Neural cell (in vitro differentiated cells): ENCODE results near the gene TMED3.

Experiments
- CTCF ChIP-seq: fragments of 450-650 bp; IDR thresholded peaks from 2 replicates; pipeline ENCODE4 v1.5.1; 2014; ENCODE audit warnings: antibody characterized with exemption, mild to moderate bottlenecking, moderate library complexity; ENCODE audit not compliant: poor library complexity, severe bottlenecking
- EZH2 ChIP-seq: fragments of 200-600, 300-800 bp; shearing (Covaris generic), sonication (generic); IDR thresholded peaks from 2 replicates; pipeline ENCODE4 v1.6.1; 2014; ENCODE audit warnings: antibody characterized with exemption, low read length, borderline replicate concordance, mild to moderate bottlenecking; ENCODE audit not compliant: insufficient read depth, poor library complexity, severe bottlenecking
- POLR2AphosphoS5 ChIP-seq: IDR thresholded peaks from 2 replicates; pipeline ENCODE4 v1.6.1; 2012
- TAF1 ChIP-seq: IDR thresholded peaks from 2 replicates; pipeline ENCODE4 v1.6.1; 2012; ENCODE audit warnings: low read depth
- TF ChIP-seq, protein P1 (sequence below): IDR thresholded peaks from 2 replicates; pipeline ENCODE4 v1.6.1; 2012; ENCODE audit warnings: borderline replicate concordance

DNA sequence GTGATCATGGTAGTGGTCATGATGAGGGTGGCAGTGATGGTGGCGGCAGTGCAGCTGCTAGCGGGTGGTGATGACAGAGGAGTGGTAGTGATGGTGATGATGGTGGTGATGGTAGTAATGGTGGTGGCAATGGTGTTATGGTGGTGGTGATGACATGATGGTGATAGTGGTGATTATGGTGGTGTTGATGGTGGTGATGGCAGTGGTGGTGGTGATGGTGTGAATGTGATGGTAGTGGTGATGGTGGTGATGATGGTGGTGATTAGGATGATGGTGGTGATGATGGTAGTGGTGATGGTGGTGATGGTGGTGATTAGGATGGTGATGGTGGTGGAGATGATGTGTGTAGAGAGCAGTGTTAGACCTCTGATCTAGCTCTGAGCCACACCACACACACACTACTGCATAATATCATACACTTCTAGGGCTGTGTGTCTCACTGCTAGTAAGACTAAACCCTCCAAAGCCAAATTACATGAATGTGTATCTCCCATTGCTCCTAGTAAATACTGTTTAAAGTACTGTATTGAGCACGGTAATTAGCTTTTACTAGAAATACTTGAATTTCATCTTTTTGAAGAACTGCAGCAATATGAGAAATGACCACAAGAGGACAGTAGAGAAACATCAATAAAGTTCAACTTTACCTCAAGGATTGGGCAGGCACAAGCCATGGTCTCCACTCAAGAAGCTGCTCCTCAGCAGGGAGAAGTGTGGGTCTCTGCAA, 28.8 kb downstream of the TMED3 start:
- TF ChIP-seq POLR2AphosphoS5 (no peak), CTCF (peak; percentile 87), EZH2 (no peak), TAF1 (no peak)
- TF ChIP-seq, protein P1, sequence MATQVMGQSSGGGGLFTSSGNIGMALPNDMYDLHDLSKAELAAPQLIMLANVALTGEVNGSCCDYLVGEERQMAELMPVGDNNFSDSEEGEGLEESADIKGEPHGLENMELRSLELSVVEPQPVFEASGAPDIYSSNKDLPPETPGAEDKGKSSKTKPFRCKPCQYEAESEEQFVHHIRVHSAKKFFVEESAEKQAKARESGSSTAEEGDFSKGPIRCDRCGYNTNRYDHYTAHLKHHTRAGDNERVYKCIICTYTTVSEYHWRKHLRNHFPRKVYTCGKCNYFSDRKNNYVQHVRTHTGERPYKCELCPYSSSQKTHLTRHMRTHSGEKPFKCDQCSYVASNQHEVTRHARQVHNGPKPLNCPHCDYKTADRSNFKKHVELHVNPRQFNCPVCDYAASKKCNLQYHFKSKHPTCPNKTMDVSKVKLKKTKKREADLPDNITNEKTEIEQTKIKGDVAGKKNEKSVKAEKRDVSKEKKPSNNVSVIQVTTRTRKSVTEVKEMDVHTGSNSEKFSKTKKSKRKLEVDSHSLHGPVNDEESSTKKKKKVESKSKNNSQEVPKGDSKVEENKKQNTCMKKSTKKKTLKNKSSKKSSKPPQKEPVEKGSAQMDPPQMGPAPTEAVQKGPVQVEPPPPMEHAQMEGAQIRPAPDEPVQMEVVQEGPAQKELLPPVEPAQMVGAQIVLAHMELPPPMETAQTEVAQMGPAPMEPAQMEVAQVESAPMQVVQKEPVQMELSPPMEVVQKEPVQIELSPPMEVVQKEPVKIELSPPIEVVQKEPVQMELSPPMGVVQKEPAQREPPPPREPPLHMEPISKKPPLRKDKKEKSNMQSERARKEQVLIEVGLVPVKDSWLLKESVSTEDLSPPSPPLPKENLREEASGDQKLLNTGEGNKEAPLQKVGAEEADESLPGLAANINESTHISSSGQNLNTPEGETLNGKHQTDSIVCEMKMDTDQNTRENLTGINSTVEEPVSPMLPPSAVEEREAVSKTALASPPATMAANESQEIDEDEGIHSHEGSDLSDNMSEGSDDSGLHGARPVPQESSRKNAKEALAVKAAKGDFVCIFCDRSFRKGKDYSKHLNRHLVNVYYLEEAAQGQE, result no peak
